AG08396 (cell line): ENCODE data around the gene GFPT2.

Experiments
- DNase-seq: peaks from one replicate; pipeline ENCODE4 v3.0.0; 2012; ENCODE audit warnings: low spot score, mixed read lengths

The GFPT2 gene

GRCh38 chr5:180333661-180334060, 19.5 kb downstream of the GFPT2 start:
- DNase-seq: peak; percentile 67

- DNase-seq: no peak
Observed at GRCh38 chr5:180332861-180333260, 20.3 kb downstream of the GFPT2 start.

GRCh38 chr5:180332051-180332517, 21.1 kb downstream of the GFPT2 start:
- no peak for DNase-seq

- no peak for DNase-seq
Observed at GRCh38 chr5:180331647-180331950, 21.5 kb downstream of the GFPT2 start.

- DNase-seq: peak; percentile 89
Observed at GRCh38 chr5:180330810-180331646, 22.1 kb downstream of the GFPT2 start.

- DNase-seq: no peak
Observed at GRCh38 chr5:180330270-180330648, 22.9 kb downstream of the GFPT2 start.

- DNase-seq: no peak
Observed at GRCh38 chr5:180329606-180330269, 23.4 kb downstream of the GFPT2 start.

- no peak for DNase-seq
Observed at GRCh38 chr5:180329138-180329435, 24.0 kb downstream of the GFPT2 start.

- DNase-seq: peak; percentile 68
Observed at GRCh38 chr5:180328296-180329137, 24.6 kb downstream of the GFPT2 start.

GRCh38 chr5:180326989-180327565, 26.1 kb downstream of the GFPT2 start:
- DNase-seq: no peak

GRCh38 chr5:180324601-180324950, 28.6 kb downstream of the GFPT2 start:
- no peak for DNase-seq

GRCh38 chr5:180323941-180324600, 29.1 kb downstream of the GFPT2 start:
- no peak for DNase-seq

GRCh38 chr5:180323160-180323559, 30.0 kb downstream of the GFPT2 start:
- no peak for DNase-seq

GRCh38 chr5:180318456-180319089, 34.6 kb downstream of the GFPT2 start:
- DNase-seq: no peak

GRCh38 chr5:180316586-180316985, 36.5 kb downstream of the GFPT2 start:
- no peak for DNase-seq

GRCh38 chr5:180315762-180316212, 37.3 kb downstream of the GFPT2 start:
- DNase-seq: peak; percentile 80

- no peak for DNase-seq
Observed at GRCh38 chr5:180313677-180314505, 39.2 kb downstream of the GFPT2 start.

GRCh38 chr5:180311216-180311615, 41.9 kb downstream of the GFPT2 start:
- DNase-seq: no peak

GRCh38 chr5:180306796-180307195, 46.3 kb downstream of the GFPT2 start:
- no peak for DNase-seq

- DNase-seq: no peak
Observed at GRCh38 chr5:180305481-180305880, 47.7 kb downstream of the GFPT2 start.
